ENCODE data around the gene DCTN3. TPM values are rescaled to one million over a fixed set of nuclear protein-coding genes. Genes with fewer than 3 reads are reported as not detected.
A peak's percentile ranks its signal among the peaks of the same experiment; 100 is the strongest.

The DCTN3 gene
- total and polyA plus RNA-seq, 4 donors, result 39.8 to 86.3 (median 70.3) TPM

DNA sequence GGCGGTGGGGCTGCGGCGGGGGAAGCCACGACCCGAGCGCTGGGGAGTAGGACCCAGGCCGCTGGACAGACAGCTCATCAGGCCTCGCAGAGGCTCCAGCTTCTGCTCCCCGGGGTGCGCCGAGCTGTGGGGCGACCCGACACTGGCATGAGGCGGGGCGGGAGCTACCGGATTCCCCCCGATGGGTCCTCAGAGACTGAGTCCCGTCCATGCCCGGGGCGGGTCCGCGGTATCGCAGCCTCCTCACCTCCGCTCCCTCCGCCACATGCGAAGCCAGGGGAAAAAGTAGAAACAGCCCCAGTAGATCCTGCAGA, 44.7 kb upstream of the DCTN3 start:
- peak overlapping the region; percentile 33 for H3K4me3 ChIP-seq
- H3K9ac ChIP-seq (ENCODE audit: insufficient read depth in 1 of 2, low read length in 2 of 2), result peak overlapping the region in 1 of 2 donors; percentile 19
- H3K4me1 ChIP-seq (ENCODE audit: control insufficient read depth in 5 of 5, insufficient read depth in 5 of 5, low read length in 5 of 5), result peaks cover 0 to 7% (median 0%) of the 10 kb centered on the region in 5 donors
- TF ChIP-seq CTCF (IDR thresholded peaks at IDR 0.05; ENCODE audit: control extremely low read depth, extremely low read depth), result no peak
- peak overlapping the region; percentile 83 to 87 for H3K27ac ChIP-seq (ENCODE audit: low read depth in 1 of 2, low read length in 1 of 2)
- H3K9me3 ChIP-seq (ENCODE audit: control insufficient read depth in 4 of 4, insufficient read depth in 3 of 4, low read length in 3 of 4), result peaks cover 0 to 3% (median 1%) of the 10 kb centered on the region in 4 donors
- no peaks in the 10 kb centered on the region for H3K27me3 ChIP-seq (ENCODE audit: control insufficient read depth in 3 of 3, insufficient read depth in 3 of 3, low read length in 2 of 3)
- DNase-seq (no peak), ATAC-seq (ENCODE audit: insufficient read depth, low FRiP score) (no peak)
- 0 to 2% methylated on average over 22 to 26 of the region's 26 CpGs for WGBS, 2 donors
- peaks cover 1 to 22% (median 9%) of the 10 kb centered on the region in 4 donors for H3K36me3 ChIP-seq (ENCODE audit: control insufficient read depth in 4 of 4, insufficient read depth in 4 of 4, low read length in 4 of 4)

- Histone ChIP-seq H3K9me3 (ENCODE audit: control insufficient read depth in 4 of 4, insufficient read depth in 3 of 4, low read length in 3 of 4) (peaks cover 0 to 3% (median 1%) of the 10 kb centered on the region in 4 donors), H3K9ac (ENCODE audit: insufficient read depth in 1 of 2, low read length in 2 of 2) (peak overlapping the region; percentile 11 to 19)
Measured at GRCh38 chr9:34664281-34665066, 44.2 kb upstream of the DCTN3 start.

GRCh38 chr9:34663303-34663605, 43.0 kb upstream of the DCTN3 start:
- H3K27me3 ChIP-seq (ENCODE audit: control insufficient read depth in 3 of 3, insufficient read depth in 3 of 3, low read length in 2 of 3), result no peaks in the 10 kb centered on the region
- DNase-seq (no peak), ATAC-seq (ENCODE audit: insufficient read depth, low FRiP score) (no peak)
- H3K4me3 ChIP-seq, result no peak overlapping the region
- H3K36me3 ChIP-seq (ENCODE audit: control insufficient read depth in 4 of 4, insufficient read depth in 4 of 4, low read length in 4 of 4), result peaks cover 1 to 18% (median 12%) of the 10 kb centered on the region in 4 donors
- no peak overlapping the region for H3K9ac ChIP-seq (ENCODE audit: insufficient read depth in 1 of 2, low read length in 2 of 2)
- no peak for TF ChIP-seq CTCF (IDR thresholded peaks at IDR 0.05; ENCODE audit: control extremely low read depth, extremely low read depth)
- H3K9me3 ChIP-seq (ENCODE audit: control insufficient read depth in 4 of 4, insufficient read depth in 3 of 4, low read length in 3 of 4), result no peaks in the 10 kb centered on the region
- H3K27ac ChIP-seq (ENCODE audit: low read depth in 1 of 2, low read length in 1 of 2), result no peak overlapping the region
- H3K4me1 ChIP-seq (ENCODE audit: control insufficient read depth in 5 of 5, insufficient read depth in 5 of 5, low read length in 5 of 5), result peaks cover 0 to 9% (median 0%) of the 10 kb centered on the region in 5 donors

More at GRCh38 chr9:34664281-34665066, 44.2 kb upstream of the DCTN3 start:
- TF ChIP-seq CTCF (IDR thresholded peaks at IDR 0.05; ENCODE audit: control extremely low read depth, extremely low read depth), result peak; percentile 94
- DNase-seq (peak; percentile 73 to 81 (median 76)), ATAC-seq (ENCODE audit: insufficient read depth, low FRiP score) (peak; percentile 39)
- 15 to 25% methylated on average over 18 of the region's 18 CpGs for whole genome bisulfite sequencing, 2 donors
- peak overlapping the region; percentile 33 for H3K4me3 ChIP-seq
- peak overlapping the region; percentile 83 to 87 for H3K27ac ChIP-seq (ENCODE audit: low read depth in 1 of 2, low read length in 1 of 2)
- peaks cover 1 to 20% (median 11%) of the 10 kb centered on the region in 4 donors for H3K36me3 ChIP-seq (ENCODE audit: control insufficient read depth in 4 of 4, insufficient read depth in 4 of 4, low read length in 4 of 4)
- no peaks in the 10 kb centered on the region for H3K27me3 ChIP-seq (ENCODE audit: control insufficient read depth in 3 of 3, insufficient read depth in 3 of 3, low read length in 2 of 3)
- H3K4me1 ChIP-seq (ENCODE audit: control insufficient read depth in 5 of 5, insufficient read depth in 5 of 5, low read length in 5 of 5), result peaks cover 0 to 7% (median 0%) of the 10 kb centered on the region in 5 donors

Data from lung (tissue), 12 donors.